ENCODE results near the gene CYTH4. TPM values are rescaled to one million over a fixed set of nuclear protein-coding genes. Genes with fewer than 3 reads are reported as not detected.

Gene CYTH4
- total and polyA plus RNA-seq, 2 experiments from 2014 or later = not detected

- Mint-ChIP-seq H3K4me3 (no peak overlapping the region), H3K9me3 (no peaks in the 10 kb centered on the region), H3K36me3 (ENCODE audit: low read depth) (no peaks in the 10 kb centered on the region), H3K27ac (no peak overlapping the region), H3K4me1 (peaks cover 7% of the 10 kb centered on the region), H3K27me3 (ENCODE audit: insufficient read depth, low read depth, poor library complexity) (peaks cover 24% of the 10 kb centered on the region)
- H4K20me1 ChIP-seq (replicated peaks; ENCODE audit: insufficient read depth) = no peaks in the 10 kb centered on the region
- no peaks in the 10 kb centered on the region for H3K79me2 ChIP-seq (replicated peaks; ENCODE audit: insufficient read depth)
- H3K4me1 ChIP-seq (ENCODE audit: insufficient read depth) = no peaks in the 10 kb centered on the region
- no peak for ATAC-seq
- DNase-seq (ENCODE audit: low spot score) = no peak
- no peaks in the 10 kb centered on the region for H3K36me3 ChIP-seq (ENCODE audit: insufficient read depth)
- H2AFZ ChIP-seq = no peak overlapping the region
- H3F3A ChIP-seq (replicated peaks; ENCODE audit: low read depth) = no peaks in the 10 kb centered on the region
- H3K4me3 ChIP-seq = no peak overlapping the region
- H3K9me2 ChIP-seq (ENCODE audit: insufficient read depth) = no peaks in the 10 kb centered on the region
- H3K27ac ChIP-seq (ENCODE audit: low read depth) = no peak overlapping the region
- TF ChIP-seq EZH2phosphoT487 (IDR thresholded peaks at IDR 0.05; ENCODE audit: unreplicated experiment) (no peak), CREB1 (CRISPR knock-in tag; IDR thresholded peaks at IDR 0.05; ENCODE audit: low read depth) (no peak), STAT1 (IDR thresholded peaks at IDR 0.05; ENCODE audit: unreplicated experiment) (no peak), JUNB (IDR thresholded peaks at IDR 0.05; ENCODE audit: unreplicated experiment) (no peak)
- TF ChIP-seq, protein P1, sequence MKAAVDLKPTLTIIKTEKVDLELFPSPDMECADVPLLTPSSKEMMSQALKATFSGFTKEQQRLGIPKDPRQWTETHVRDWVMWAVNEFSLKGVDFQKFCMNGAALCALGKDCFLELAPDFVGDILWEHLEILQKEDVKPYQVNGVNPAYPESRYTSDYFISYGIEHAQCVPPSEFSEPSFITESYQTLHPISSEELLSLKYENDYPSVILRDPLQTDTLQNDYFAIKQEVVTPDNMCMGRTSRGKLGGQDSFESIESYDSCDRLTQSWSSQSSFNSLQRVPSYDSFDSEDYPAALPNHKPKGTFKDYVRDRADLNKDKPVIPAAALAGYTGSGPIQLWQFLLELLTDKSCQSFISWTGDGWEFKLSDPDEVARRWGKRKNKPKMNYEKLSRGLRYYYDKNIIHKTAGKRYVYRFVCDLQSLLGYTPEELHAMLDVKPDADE (IDR thresholded peaks at IDR 0.05) = no peak
- TF ChIP-seq, protein P2, sequence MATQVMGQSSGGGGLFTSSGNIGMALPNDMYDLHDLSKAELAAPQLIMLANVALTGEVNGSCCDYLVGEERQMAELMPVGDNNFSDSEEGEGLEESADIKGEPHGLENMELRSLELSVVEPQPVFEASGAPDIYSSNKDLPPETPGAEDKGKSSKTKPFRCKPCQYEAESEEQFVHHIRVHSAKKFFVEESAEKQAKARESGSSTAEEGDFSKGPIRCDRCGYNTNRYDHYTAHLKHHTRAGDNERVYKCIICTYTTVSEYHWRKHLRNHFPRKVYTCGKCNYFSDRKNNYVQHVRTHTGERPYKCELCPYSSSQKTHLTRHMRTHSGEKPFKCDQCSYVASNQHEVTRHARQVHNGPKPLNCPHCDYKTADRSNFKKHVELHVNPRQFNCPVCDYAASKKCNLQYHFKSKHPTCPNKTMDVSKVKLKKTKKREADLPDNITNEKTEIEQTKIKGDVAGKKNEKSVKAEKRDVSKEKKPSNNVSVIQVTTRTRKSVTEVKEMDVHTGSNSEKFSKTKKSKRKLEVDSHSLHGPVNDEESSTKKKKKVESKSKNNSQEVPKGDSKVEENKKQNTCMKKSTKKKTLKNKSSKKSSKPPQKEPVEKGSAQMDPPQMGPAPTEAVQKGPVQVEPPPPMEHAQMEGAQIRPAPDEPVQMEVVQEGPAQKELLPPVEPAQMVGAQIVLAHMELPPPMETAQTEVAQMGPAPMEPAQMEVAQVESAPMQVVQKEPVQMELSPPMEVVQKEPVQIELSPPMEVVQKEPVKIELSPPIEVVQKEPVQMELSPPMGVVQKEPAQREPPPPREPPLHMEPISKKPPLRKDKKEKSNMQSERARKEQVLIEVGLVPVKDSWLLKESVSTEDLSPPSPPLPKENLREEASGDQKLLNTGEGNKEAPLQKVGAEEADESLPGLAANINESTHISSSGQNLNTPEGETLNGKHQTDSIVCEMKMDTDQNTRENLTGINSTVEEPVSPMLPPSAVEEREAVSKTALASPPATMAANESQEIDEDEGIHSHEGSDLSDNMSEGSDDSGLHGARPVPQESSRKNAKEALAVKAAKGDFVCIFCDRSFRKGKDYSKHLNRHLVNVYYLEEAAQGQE (IDR thresholded peaks at IDR 0.05; ENCODE audit: unreplicated experiment) = no peak
- TF ChIP-seq, protein P3, sequence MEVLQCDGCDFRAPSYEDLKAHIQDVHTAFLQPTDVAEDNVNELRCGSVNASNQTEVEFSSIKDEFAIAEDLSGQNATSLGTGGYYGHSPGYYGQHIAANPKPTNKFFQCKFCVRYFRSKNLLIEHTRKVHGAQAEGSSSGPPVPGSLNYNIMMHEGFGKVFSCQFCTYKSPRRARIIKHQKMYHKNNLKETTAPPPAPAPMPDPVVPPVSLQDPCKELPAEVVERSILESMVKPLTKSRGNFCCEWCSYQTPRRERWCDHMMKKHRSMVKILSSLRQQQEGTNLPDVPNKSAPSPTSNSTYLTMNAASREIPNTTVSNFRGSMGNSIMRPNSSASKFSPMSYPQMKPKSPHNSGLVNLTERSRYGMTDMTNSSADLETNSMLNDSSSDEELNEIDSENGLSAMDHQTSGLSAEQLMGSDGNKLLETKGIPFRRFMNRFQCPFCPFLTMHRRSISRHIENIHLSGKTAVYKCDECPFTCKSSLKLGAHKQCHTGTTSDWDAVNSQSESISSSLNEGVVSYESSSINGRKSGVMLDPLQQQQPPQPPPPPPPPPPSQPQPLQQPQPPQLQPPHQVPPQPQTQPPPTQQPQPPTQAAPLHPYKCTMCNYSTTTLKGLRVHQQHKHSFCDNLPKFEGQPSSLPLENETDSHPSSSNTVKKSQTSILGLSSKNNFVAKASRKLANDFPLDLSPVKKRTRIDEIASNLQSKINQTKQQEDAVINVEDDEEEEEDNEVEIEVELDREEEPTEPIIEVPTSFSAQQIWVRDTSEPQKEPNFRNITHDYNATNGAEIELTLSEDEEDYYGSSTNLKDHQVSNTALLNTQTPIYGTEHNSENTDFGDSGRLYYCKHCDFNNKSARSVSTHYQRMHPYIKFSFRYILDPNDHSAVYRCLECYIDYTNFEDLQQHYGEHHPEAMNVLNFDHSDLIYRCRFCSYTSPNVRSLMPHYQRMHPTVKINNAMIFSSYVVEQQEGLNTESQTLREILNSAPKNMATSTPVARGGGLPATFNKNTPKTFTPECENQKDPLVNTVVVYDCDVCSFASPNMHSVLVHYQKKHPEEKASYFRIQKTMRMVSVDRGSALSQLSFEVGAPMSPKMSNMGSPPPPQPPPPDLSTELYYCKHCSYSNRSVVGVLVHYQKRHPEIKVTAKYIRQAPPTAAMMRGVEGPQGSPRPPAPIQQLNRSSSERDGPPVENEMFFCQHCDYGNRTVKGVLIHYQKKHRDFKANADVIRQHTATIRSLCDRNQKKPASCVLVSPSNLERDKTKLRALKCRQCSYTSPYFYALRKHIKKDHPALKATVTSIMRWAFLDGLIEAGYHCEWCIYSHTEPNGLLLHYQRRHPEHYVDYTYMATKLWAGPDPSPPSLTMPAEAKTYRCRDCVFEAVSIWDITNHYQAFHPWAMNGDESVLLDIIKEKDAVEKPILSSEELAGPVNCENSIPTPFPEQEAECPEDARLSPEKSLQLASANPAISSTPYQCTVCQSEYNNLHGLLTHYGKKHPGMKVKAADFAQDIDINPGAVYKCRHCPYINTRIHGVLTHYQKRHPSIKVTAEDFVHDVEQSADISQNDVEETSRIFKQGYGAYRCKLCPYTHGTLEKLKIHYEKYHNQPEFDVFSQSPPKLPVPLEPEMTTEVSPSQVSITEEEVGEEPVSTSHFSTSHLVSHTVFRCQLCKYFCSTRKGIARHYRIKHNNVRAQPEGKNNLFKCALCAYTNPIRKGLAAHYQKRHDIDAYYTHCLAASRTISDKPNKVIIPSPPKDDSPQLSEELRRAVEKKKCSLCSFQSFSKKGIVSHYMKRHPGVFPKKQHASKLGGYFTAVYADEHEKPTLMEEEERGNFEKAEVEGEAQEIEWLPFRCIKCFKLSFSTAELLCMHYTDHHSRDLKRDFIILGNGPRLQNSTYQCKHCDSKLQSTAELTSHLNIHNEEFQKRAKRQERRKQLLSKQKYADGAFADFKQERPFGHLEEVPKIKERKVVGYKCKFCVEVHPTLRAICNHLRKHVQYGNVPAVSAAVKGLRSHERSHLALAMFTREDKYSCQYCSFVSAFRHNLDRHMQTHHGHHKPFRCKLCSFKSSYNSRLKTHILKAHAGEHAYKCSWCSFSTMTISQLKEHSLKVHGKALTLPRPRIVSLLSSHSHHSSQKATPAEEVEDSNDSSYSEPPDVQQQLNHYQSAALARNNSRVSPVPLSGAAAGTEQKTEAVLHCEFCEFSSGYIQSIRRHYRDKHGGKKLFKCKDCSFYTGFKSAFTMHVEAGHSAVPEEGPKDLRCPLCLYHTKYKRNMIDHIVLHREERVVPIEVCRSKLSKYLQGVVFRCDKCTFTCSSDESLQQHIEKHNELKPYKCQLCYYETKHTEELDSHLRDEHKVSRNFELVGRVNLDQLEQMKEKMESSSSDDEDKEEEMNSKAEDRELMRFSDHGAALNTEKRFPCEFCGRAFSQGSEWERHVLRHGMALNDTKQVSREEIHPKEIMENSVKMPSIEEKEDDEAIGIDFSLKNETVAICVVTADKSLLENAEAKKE (CRISPR knock-in tag; IDR thresholded peaks at IDR 0.05) = no peak
- no peak overlapping the region for H3K4me2 ChIP-seq
- H3K27me3 ChIP-seq (ENCODE audit: insufficient read depth) = no peaks in the 10 kb centered on the region
Measured at GRCh38 chr22:37354670-37355069, 72.4 kb downstream of the CYTH4 start.

Measured in GM23338 (cell line).